Activated CD4-positive, alpha-beta T cell treated with anti-CD3 and anti-CD28 coated beads, Interleukin-2, amount 10 ng/mL, durations not matched to agents 24 days and 14 days (primary cell): ENCODE results near the gene STX12. TPM values are rescaled to one million over a fixed set of nuclear protein-coding genes. Genes with fewer than 3 reads are reported as not detected.
"Not testable (repeated sequence)": the region's sequence is repeated elsewhere in the genome, so short reads cannot be mapped to it uniquely, and the experiment has no call there.

Experiments
- DNase-seq: peaks from one replicate; pipeline ENCODE4 v3.0.0; 2022
- H3K27ac Mint-ChIP-seq: one replicate; pipeline ENCODE4 v1.8.0; 2022; ENCODE audit warnings: mild to moderate bottlenecking, mixed read lengths
- H3K27me3 Mint-ChIP-seq: one replicate; pipeline ENCODE4 v1.8.0; 2022; ENCODE audit warnings: mixed read lengths
- H3K36me3 Mint-ChIP-seq: one replicate; pipeline ENCODE4 v1.8.0; 2022; ENCODE audit warnings: low read depth, mild to moderate bottlenecking, mixed read lengths
- H3K4me1 Mint-ChIP-seq: one replicate; pipeline ENCODE4 v1.8.0; 2021; ENCODE audit warnings: mixed read lengths
- H3K4me3 Mint-ChIP-seq: one replicate; pipeline ENCODE4 v1.8.0; 2022; ENCODE audit warnings: mild to moderate bottlenecking, moderate library complexity, mixed read lengths
- H3K9me3 Mint-ChIP-seq: one replicate; pipeline ENCODE4 v1.8.0; 2021; ENCODE audit warnings: mixed read lengths
- intact Hi-C: fragments of 100-400 bp; cut with micrococcal nuclease; formaldehyde crosslinking; loops from one replicate; pipeline ENCODE4 v1.15.1; 2023
- total RNA-seq: library from RNA; stranded (reverse); gene quantifications from 2 replicates; pipeline ENCODE4 v1.2.3, GENCODE V29; 2022

STX12 gene
- total RNA-seq, 1 donor from 2014 or later, result 28.8 TPM

DNA sequence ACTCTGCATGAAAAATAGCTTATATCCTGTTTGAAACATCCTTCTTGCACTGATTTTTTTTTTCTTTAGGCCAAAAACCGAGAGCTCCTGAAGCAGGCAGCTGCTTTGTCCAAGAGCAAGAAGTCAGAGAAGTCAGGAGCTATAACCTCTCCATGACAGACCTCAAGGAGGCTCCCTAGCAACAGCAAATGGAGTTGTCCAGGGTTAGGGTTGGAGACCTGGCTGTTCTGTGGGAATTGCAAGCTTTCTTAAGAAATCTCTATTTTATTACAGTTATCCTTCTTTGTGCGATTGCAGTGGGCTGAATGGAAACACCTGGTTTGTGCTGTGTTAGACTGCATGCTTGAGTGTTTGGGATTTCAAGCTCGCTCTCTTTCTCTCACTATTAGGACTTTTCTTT, 12.6 kb upstream of the STX12 start:
- no peaks in the 10 kb centered on the region for H3K9me3 Mint-ChIP-seq
- DNase-seq, result no peak
- intact Hi-C loops, result no loop called here
- H3K36me3 Mint-ChIP-seq, result peaks cover 15% of the 10 kb centered on the region
- H3K4me1 Mint-ChIP-seq, result no peaks in the 10 kb centered on the region
- H3K27ac Mint-ChIP-seq, result no peak overlapping the region
- no peak overlapping the region for H3K4me3 Mint-ChIP-seq
- no peaks in the 10 kb centered on the region for H3K27me3 Mint-ChIP-seq

DNA sequence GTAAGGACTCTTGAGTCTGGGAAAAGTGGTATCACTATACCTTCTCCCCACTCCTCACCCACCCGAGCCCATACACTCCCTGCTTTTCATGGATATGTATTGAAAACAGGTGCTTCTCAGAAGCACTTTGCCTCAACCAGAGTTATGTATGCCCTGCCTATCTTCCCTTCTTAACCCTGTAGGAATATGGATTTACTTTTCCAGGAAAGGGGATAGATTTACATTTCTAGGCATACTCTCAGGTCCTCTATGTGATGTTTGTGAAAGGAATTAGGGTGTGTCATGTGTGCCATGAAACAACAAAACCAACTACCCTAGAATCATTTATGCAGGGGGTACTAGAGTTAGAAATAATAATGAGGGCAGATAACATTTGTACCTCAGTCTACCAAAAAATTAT, 11.0 kb upstream of the STX12 start:
- H3K36me3 Mint-ChIP-seq, result peaks cover 9% of the 10 kb centered on the region
- no peaks in the 10 kb centered on the region for H3K9me3 Mint-ChIP-seq
- no peak for DNase-seq
- H3K27ac Mint-ChIP-seq, result no peak overlapping the region
- intact Hi-C loops, result no loop called here
- peaks cover 5% of the 10 kb centered on the region for H3K4me1 Mint-ChIP-seq
- H3K4me3 Mint-ChIP-seq, result no peak overlapping the region
- no peaks in the 10 kb centered on the region for H3K27me3 Mint-ChIP-seq

DNA sequence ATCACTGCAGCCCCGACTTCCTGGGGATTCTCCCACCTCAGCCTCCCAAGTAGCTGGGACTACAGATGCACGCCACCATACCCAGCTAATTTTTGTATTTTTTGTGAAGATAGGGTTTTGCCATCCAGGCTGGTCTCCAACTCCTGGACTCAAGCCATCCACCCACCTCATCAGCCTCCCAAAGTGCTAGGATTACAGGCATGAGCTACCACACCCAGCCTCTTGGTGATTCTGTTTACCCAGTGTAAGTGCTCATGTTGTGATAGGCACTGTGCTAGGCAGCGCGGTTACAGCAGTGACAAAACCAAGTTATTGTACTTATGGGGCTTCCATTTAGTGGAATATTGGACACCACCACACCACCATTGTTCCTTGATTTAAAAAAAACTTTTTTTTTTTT, 9.7 kb upstream of the STX12 start:
- no peaks in the 10 kb centered on the region for H3K27me3 Mint-ChIP-seq
- H3K27ac Mint-ChIP-seq, result no peak overlapping the region
- peaks cover 6% of the 10 kb centered on the region for H3K36me3 Mint-ChIP-seq
- DNase-seq, result no peak
- no peak overlapping the region for H3K4me3 Mint-ChIP-seq
- H3K9me3 Mint-ChIP-seq, result no peaks in the 10 kb centered on the region
- intact Hi-C loops, result no loop called here
- peaks cover 5% of the 10 kb centered on the region for H3K4me1 Mint-ChIP-seq

DNA sequence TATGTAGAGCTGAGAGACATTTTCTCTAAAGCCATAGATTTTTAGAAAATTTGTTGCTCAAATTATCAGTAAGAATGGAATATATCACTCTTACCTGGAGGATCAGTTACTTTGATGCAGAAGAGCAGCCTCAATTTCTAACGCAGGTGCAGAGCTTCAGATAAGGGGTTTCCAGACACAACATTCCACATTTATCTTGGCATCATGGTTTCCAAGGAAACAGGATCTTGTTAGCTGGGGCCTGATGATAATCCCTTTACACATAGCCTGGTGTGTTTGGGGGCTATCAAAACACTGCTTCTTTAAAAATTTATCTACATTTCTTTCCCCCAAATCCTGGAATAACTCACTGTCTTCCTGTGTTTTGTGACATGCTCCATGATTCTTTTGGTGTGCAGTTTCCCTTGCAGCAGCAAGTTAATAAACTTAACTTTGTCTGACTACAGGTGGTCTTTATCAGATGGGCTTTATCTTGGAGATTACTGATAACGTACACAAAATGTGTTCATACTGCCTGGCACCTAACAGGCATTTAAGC, 2.7 kb upstream of the STX12 start:
- Mint-ChIP-seq H3K4me1 (peaks cover 19% of the 10 kb centered on the region), H3K36me3 (no peaks in the 10 kb centered on the region), H3K9me3 (no peaks in the 10 kb centered on the region), H3K27ac (no peak overlapping the region), H3K27me3 (peaks cover 1% of the 10 kb centered on the region), H3K4me3 (no peak overlapping the region)
- intact Hi-C loops, result no loop called here
- DNase-seq, result no peak

DNA sequence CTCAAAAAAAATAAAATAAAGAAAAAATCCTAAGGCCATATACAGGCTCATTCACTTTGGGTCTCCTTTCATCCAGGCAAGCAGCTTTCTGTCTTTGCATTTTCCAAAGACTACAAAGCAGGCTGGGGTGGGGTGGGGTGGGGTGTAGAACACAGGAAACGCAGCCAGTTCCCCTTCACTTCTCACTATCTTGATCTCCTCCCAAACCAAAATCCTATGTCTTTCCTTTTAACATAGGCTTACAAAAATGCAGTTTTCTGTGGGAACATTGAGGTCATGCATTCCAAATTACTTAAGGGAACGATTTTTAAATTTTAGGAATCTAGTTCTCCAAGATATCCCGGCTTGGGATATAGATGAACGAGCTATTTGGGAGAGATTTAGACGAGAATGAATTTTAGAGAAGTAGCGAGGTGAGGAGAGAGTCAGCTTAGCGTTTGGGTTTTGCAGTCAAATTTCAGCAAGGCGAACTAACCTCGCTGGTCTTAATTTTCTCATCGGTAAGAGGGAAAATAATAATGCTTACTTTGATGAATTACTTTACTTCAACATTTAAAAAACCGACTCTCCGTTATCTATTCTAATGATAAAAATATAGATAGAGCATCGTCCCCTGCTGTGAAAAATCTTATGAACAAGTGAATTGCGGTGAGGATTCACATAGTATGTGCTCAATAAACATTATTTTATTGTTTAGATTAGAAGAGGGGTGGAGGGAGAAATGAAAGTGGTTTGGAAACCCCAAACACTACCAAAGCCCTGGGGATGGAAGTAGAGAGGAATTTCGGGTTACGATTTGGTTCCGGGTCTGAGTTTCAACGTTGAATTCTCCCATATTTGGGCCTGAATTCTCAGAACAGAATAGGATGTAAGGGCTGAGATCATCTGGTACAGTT, 735 bp upstream of the STX12 start:
- Mint-ChIP-seq H3K27ac (peak overlapping the region; percentile 98), H3K36me3 (peaks cover 8% of the 10 kb centered on the region), H3K27me3 (peaks cover 1% of the 10 kb centered on the region), H3K4me3 (peak overlapping the region; percentile 86), H3K9me3 (no peaks in the 10 kb centered on the region), H3K4me1 (peaks cover 26% of the 10 kb centered on the region)
- intact Hi-C loops, result loop anchor here (2.0 kb wide), 2 partner anchors 59 to 103 kb away; partner anchors contain the start of gene PPP1R8
- DNase-seq, result no peak

DNA sequence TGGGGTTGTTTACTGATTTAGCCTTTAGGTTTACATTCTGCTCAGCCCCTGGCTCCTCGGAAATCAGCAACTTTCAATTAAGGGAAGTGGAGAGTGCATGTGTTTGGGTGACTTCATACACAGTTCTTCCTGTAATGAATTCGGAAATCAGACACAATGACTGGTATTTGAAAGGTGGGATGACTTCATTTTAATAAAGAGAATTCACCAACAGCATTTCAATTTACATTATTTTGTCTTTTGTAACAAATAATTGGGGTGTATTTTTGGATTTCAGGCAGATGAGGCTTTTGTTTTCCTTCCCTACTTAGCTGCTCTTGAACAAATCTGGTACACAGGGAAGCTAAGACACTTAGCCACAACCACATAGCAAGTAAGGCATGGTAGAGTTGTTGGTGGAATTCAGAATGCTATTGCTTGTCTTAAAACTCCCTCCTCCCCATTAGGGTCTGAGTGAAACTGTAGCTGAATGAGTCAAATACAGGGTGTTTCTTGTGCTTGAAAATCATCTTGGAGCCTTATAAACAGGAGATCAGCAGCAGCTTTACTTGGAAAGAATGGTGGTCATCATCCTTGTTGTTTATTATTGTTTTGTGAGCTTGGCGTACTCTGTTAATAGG, 917 bp downstream of the STX12 start:
- Mint-ChIP-seq H3K36me3 (peaks cover 8% of the 10 kb centered on the region), H3K4me1 (peaks cover 26% of the 10 kb centered on the region), H3K27me3 (peaks cover 1% of the 10 kb centered on the region), H3K4me3 (peak overlapping the region; percentile 86), H3K27ac (peak overlapping the region; percentile 90), H3K9me3 (no peaks in the 10 kb centered on the region)
- peak; percentile 80 for DNase-seq
- intact Hi-C loops, result loop anchor here (1.0 to 2.0 kb wide), 3 partner anchors 49 to 105 kb away; partner anchors contain the start of genes FAM76A and PPP1R8

DNA sequence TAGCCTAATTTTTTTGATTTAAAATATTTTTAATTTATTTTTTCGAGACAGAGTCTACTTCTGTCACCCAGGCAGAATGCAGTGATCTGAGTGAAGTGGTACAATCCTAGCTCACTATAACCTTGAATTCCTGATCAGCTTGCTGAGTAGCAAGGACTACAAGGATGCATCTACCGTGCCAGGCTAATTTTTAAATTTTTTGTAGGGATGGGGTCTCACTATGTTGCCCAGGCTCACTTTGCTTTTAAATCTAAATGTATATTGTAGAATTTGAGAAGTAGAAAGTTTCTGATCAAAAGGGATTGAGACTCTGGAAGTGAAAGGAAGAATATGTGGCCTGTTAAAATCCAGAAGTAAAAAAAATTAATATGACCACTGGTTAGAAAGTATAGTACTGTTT, 1.6 kb downstream of the STX12 start:
- no peak for DNase-seq
- Mint-ChIP-seq H3K27ac (no peak overlapping the region), H3K36me3 (peaks cover 10% of the 10 kb centered on the region), H3K27me3 (peaks cover 1% of the 10 kb centered on the region), H3K4me1 (peaks cover 28% of the 10 kb centered on the region), H3K4me3 (peak overlapping the region; percentile 20), H3K9me3 (no peaks in the 10 kb centered on the region)
- intact Hi-C loops, result no loop called here

DNA sequence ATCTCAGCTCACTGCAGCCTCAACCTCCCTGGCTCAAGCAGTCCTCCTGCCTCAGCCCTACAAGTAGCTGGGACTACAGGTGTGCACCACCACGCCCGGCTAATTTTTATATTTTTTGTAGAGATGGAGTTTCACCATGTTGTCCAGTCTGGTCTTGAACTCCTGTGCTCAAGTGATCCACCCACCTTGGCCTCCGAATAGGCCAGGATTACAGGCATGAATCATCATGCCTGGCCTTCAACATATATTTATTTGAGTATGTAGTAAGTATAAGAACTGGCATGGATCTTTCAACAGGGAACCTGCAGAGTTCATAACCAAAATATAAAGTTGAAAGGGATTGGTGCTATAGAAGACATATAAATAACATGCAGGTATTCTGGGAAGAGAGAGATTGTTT, 2.3 kb downstream of the STX12 start:
- intact Hi-C loops, H3K27ac Mint-ChIP-seq, H3K9me3 Mint-ChIP-seq, H3K27me3 Mint-ChIP-seq, DNase-seq, H3K36me3 Mint-ChIP-seq, H3K4me3 Mint-ChIP-seq: not testable (repeated sequence)
- peaks cover 28% of the 10 kb centered on the region for H3K4me1 Mint-ChIP-seq

DNA sequence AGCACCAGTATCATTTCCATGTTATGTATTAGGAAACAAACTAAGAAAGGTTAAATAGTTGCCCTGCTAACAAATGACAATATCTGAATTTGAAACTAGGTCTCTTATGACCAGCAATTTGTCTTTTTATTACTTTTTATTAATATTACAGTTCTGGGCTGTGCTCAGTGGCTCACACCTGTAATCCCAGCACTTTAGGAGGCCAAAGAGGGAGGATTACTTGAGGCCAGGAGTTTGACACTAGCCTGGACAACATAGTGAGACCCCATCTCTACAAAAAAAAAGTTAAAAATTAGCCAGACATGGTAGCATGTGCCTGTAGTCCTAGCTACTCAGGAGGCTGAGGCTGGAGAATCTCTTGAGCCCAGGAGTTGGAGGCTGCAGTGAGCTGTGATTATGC, 3.3 kb downstream of the STX12 start:
- H3K4me3 Mint-ChIP-seq, H3K9me3 Mint-ChIP-seq, intact Hi-C loops, H3K27me3 Mint-ChIP-seq, H3K36me3 Mint-ChIP-seq, DNase-seq, H3K27ac Mint-ChIP-seq: not testable (repeated sequence)
- peaks cover 28% of the 10 kb centered on the region for H3K4me1 Mint-ChIP-seq

DNA sequence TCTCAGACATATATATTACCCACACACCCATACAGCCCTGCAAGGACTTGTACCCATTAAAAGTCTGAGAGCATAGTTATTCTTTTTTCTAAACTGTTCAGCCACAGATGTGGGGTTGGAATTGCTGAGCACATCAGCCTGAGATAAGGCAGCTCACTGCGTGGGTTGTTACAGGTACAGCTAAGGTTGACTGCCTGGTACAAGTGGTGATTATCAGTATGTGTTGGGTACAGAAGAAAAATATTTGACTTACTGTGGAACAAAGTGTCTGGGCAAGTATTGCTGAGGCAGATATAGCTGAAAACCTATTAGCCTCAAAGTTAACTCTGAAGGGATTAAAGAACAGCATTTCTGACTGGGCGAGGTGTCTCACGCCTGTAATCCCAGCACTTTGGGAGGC, 5.0 kb downstream of the STX12 start:
- Mint-ChIP-seq H3K4me3 (no peak overlapping the region), H3K9me3 (no peaks in the 10 kb centered on the region), H3K4me1 (peaks cover 25% of the 10 kb centered on the region), H3K27ac (no peak overlapping the region), H3K27me3 (no peaks in the 10 kb centered on the region), H3K36me3 (peaks cover 13% of the 10 kb centered on the region)
- intact Hi-C loops, result no loop called here
- no peak for DNase-seq

DNA sequence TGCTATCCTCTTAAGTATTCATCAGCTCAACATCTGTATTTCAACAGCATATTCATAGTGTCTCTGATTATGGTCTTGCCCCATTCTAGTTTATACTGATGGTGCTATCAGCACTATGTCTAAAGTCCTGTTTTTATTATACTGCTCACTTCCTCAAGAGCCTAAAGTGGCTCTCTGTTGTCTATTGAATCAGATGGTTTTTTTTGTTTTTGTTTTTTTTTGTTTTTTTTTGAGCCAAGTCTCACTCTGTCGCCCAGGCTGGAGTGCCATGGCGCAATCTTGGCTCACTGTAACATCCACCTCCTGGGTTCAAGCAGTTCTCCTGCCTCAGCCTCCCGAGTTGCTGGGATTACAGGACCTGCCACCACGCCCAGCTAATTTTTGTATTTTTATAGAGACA, 6.1 kb downstream of the STX12 start:
- Mint-ChIP-seq H3K4me1 (peaks cover 20% of the 10 kb centered on the region), H3K4me3 (no peak overlapping the region), H3K9me3 (no peaks in the 10 kb centered on the region), H3K27ac (no peak overlapping the region), H3K27me3 (no peaks in the 10 kb centered on the region), H3K36me3 (peaks cover 14% of the 10 kb centered on the region)
- intact Hi-C loops, result no loop called here
- DNase-seq, result no peak

DNA sequence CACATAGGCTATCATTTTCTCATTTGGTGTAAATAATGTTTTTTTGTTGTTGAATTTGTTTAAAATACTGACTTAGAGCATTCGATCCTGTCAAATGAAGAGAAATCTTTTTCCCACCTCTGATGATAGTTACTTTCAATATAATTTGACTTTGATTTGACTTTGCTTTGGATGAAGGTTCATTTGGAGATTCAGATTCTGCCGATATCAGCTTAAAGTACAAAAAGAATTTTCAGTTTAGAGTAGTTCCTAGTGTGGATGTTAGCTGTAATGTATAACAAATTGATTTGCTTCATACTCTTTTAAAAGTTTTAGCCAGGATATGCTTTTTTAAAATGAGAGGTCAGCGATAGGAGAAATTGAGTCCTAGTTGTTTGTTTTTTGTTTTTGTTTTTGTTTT, 9.9 kb downstream of the STX12 start:
- intact Hi-C loops, result no loop called here
- Mint-ChIP-seq H3K27me3 (no peaks in the 10 kb centered on the region), H3K9me3 (no peaks in the 10 kb centered on the region), H3K36me3 (peaks cover 7% of the 10 kb centered on the region), H3K4me1 (peaks cover 16% of the 10 kb centered on the region), H3K27ac (peak overlapping the region; percentile 29), H3K4me3 (no peak overlapping the region)
- DNase-seq, result no peak

DNA sequence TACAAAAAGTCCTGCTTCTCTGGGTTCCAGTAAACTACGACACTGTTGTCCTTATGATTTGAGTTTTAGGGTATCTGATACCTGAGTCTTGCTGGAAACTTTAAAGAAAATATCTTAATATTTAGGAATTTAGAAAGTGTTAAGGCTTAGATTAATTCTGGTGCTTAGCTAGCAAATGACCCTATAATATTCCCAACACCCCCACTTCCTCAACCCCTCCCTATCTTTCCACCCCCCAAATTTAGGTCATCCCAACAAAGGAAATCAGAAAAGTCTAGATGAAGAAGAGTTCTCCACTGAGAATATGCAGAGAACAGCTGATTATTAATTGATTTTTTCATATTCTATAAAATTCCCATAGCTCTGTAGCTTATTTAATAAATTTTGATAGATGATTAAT, 11.7 kb downstream of the STX12 start:
- Mint-ChIP-seq H3K9me3 (no peaks in the 10 kb centered on the region), H3K36me3 (peaks cover 12% of the 10 kb centered on the region), H3K27me3 (no peaks in the 10 kb centered on the region), H3K27ac (no peak overlapping the region), H3K4me3 (no peak overlapping the region), H3K4me1 (peaks cover 17% of the 10 kb centered on the region)
- DNase-seq, result no peak
- intact Hi-C loops, result no loop called here

DNA sequence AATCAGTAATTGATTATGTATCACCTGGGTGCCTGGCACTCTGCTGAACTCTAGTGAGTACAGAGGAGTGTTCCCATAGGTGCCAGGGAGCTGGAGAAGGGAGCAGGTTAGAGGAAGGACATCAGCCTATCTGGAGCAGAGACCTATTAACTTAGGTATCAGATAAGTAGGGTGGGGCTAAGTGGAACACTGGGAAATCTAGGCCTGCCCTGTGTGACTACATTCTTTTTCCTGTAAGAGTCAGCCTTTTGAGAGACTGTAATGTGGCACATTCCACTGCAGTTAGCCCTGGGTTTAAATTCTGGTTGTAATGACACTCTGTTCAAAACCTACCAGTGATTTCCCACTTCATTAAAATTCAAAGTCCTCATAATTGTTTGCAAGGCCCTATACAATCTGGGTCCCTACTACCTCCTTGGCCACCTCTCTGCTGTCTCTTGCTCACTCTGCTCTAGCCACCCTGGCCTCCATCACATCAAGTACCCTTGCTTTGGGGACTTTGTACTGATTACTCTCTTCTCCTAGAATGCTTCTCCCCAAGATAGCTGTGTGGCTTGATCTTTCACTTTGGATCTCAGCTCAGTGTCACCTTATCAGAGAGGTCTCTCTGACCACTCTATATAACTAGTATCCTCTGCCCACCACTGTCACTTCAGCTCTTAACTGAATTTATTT, 12.9 kb downstream of the STX12 start:
- intact Hi-C loops, result no loop called here
- no peak for DNase-seq
- H3K4me3 Mint-ChIP-seq, result no peak overlapping the region
- peaks cover 21% of the 10 kb centered on the region for H3K36me3 Mint-ChIP-seq
- H3K9me3 Mint-ChIP-seq, result no peaks in the 10 kb centered on the region
- peaks cover 17% of the 10 kb centered on the region for H3K4me1 Mint-ChIP-seq
- H3K27me3 Mint-ChIP-seq, result no peaks in the 10 kb centered on the region
- H3K27ac Mint-ChIP-seq, result no peak overlapping the region
